Upper lobe of left lung (tissue), 6 donors: ENCODE results near the gene HAUS8. TPM values are rescaled to one million over a fixed set of nuclear protein-coding genes. Genes with fewer than 3 reads are reported as not detected.

ENCODE experiments used
- ATAC-seq, 2 donors: fragments of 200-7000 bp; cut with Tn5 transposase; one replicate each; pipeline ENCODE4 v1.9.1; 2022; ENCODE audit warnings: mild to moderate bottlenecking in 2 of 2, moderate library complexity in 2 of 2; ENCODE audit not compliant: low FRiP score in 2 of 2
- DNase-seq, 2 donors: peaks; one replicate each; pipeline ENCODE4 v3.0.0-alpha.2; 2019 to 2020
- H3K27ac ChIP-seq, 4 donors: fragments of 200-600 bp; sonication (generic); one replicate each; pipeline ENCODE4 v1.5.1; 2016 to 2019
- H3K27me3 ChIP-seq, 4 donors: fragments of 200-600 bp; sonication (generic); one replicate each; pipeline ENCODE4 v1.5.1; 2017 to 2019
- H3K36me3 ChIP-seq, 4 donors: fragments of 200-600 bp; sonication (generic); one replicate each; pipeline ENCODE4 v1.5.1; 2016 to 2019
- H3K4me1 ChIP-seq, 4 donors: fragments of 200-600 bp; sonication (generic); one replicate each; pipeline ENCODE4 v1.5.1; 2018 to 2019
- H3K4me3 ChIP-seq, 4 donors: fragments of 200-600 bp; sonication (generic); one replicate each; pipeline ENCODE4 v1.5.1; 2017 to 2019; ENCODE audit warnings: mild to moderate bottlenecking in 2 of 4, moderate library complexity in 1 of 4
- H3K9me3 ChIP-seq, 4 donors: fragments of 200-600 bp; sonication (generic); one replicate each; pipeline ENCODE4 v1.5.1; 2018 to 2019
- EP300 ChIP-seq, 4 donors: sonication (generic); formaldehyde crosslinking; IDR thresholded peaks; one replicate each; pipeline ENCODE4 v1.5.1; 2017; ENCODE audit warnings: antibody characterized with exemption in 4 of 4, control low read depth in 2 of 4
- POLR2A ChIP-seq, 4 donors: fragments of 450-650 bp; IDR thresholded peaks; one replicate each; pipeline ENCODE4 v1.5.1; 2016 to 2017; ENCODE audit warnings: antibody characterized with exemption in 4 of 4, mild to moderate bottlenecking in 2 of 4
- POLR2AphosphoS5 ChIP-seq, 2 donors: sonication (generic); formaldehyde crosslinking; IDR thresholded peaks; one replicate each; pipeline ENCODE4 v1.5.1; 2017; ENCODE audit warnings: antibody characterized with exemption in 2 of 2
- WGBS, 2 donors: methylation state at CpG; one replicate each; pipeline ENCODE4 v1.1.5; 2017 to 2018; 5-methylcytosine and 5-hydroxymethylcytosine counted together
- total RNA-seq, 6 donors: library from RNA; depleted of rRNA in 4 of 6; stranded (reverse); fragments of >200 nt in 4 of 6; gene quantifications; one replicate each; pipeline versions ENCODE4 v1.1.0 to v1.2.1, GENCODE V29; 2016 to 2021
- TF ChIP-seq, protein P1 (sequence below), 6 experiments: fragments of 450-650 bp in 4 of 6; fragments of 200-600 bp in 2 of 6; sonication (generic) in 2 of 6; IDR thresholded peaks; one replicate each; pipeline ENCODE4 v1.5.1; 2016 to 2019; ENCODE audit warnings: antibody characterized with exemption in 6 of 6
- donor health status: DM: no; HTN: no; CAD: no; lungs with moderate emphysema.
- donor health status: DM: no; HTN: yes; CAD: no; lungs with severe emphysema.

The HAUS8 gene
- total RNA-seq, 6 donors from 2014 or later, result 4.9 to 21.0 (median 8.7) TPM

DNA sequence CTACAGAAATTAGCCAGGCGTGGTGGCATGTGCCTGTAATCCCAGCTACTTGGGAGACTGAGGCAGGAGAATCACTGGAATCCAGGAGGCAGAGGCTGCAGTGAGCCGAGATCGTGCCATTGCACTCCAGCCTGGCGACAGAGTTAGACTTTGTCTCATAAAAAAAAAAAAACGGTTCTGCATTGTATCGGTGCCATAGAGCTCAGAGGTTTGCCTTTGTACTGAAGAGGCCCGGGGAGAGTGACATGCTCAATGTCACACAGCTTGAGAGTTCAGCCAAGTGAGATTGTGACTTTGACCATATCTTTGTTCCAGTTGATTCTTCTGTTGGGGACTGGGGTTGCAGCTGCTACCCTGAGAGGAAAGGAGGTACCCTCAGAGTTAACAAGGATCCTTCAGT, 4.3 kb downstream of the HAUS8 start:
- ATAC-seq (no peak), DNase-seq (no peak)
- Histone ChIP-seq H3K27ac (no peak overlapping the region), H3K27me3 (no peaks in the 10 kb centered on the region), H3K4me3 (no peak overlapping the region), H3K9me3 (no peaks in the 10 kb centered on the region), H3K4me1 (peaks cover 8 to 15% (median 12%) of the 10 kb centered on the region in 4 donors), H3K36me3 (peaks cover 0 to 15% (median 7%) of the 10 kb centered on the region in 4 donors)
- WGBS, 2 donors, result 88 to 94% methylated on average over 7 of the region's 7 CpGs
- TF ChIP-seq, protein P1, sequence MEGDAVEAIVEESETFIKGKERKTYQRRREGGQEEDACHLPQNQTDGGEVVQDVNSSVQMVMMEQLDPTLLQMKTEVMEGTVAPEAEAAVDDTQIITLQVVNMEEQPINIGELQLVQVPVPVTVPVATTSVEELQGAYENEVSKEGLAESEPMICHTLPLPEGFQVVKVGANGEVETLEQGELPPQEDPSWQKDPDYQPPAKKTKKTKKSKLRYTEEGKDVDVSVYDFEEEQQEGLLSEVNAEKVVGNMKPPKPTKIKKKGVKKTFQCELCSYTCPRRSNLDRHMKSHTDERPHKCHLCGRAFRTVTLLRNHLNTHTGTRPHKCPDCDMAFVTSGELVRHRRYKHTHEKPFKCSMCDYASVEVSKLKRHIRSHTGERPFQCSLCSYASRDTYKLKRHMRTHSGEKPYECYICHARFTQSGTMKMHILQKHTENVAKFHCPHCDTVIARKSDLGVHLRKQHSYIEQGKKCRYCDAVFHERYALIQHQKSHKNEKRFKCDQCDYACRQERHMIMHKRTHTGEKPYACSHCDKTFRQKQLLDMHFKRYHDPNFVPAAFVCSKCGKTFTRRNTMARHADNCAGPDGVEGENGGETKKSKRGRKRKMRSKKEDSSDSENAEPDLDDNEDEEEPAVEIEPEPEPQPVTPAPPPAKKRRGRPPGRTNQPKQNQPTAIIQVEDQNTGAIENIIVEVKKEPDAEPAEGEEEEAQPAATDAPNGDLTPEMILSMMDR (IDR thresholded peaks at IDR 0.05), result no peak
- no peak for TF ChIP-seq POLR2AphosphoS5 (IDR thresholded peaks at IDR 0.05)
- TF ChIP-seq EP300 (IDR thresholded peaks at IDR 0.05), result no peak
- TF ChIP-seq POLR2A (IDR thresholded peaks at IDR 0.05), result no peak

- Histone ChIP-seq H3K36me3 (peaks cover 0 to 15% (median 7%) of the 10 kb centered on the region in 4 donors), H3K4me1 (peaks cover 8 to 15% (median 12%) of the 10 kb centered on the region in 4 donors), H3K4me3 (no peak overlapping the region), H3K27ac (no peak overlapping the region), H3K9me3 (no peaks in the 10 kb centered on the region), H3K27me3 (no peaks in the 10 kb centered on the region)
- TF ChIP-seq, protein P1 (IDR thresholded peaks at IDR 0.05), result no peak
- TF ChIP-seq POLR2A (IDR thresholded peaks at IDR 0.05) (no peak), EP300 (IDR thresholded peaks at IDR 0.05) (no peak)
- ATAC-seq, result no peak
- 90 to 92% methylated on average over 12 of the region's 12 CpGs for WGBS, 2 donors
- no peak for DNase-seq
Measured at GRCh38 chr19:17070421-17070820, 4.8 kb downstream of the HAUS8 start.

- 81 to 87% methylated on average over 9 of the region's 9 CpGs for WGBS, 2 donors
Measured at GRCh38 chr19:17069193-17069592, 6.1 kb downstream of the HAUS8 start.

GRCh38 chr19:17063428-17063827, 11.8 kb downstream of the HAUS8 start:
- Histone ChIP-seq H3K4me1 (peaks cover 0 to 4% (median 0%) of the 10 kb centered on the region in 4 donors), H3K27ac (no peak overlapping the region), H3K27me3 (no peaks in the 10 kb centered on the region), H3K4me3 (no peak overlapping the region), H3K36me3 (peaks cover 3 to 25% (median 12%) of the 10 kb centered on the region in 4 donors), H3K9me3 (no peaks in the 10 kb centered on the region)
- TF ChIP-seq POLR2A (IDR thresholded peaks at IDR 0.05), result no peak
- TF ChIP-seq, protein P1 (IDR thresholded peaks at IDR 0.05), result no peak
- no peak for TF ChIP-seq EP300 (IDR thresholded peaks at IDR 0.05)
- no peak for TF ChIP-seq POLR2AphosphoS5 (IDR thresholded peaks at IDR 0.05)
- no peak for ATAC-seq
- no peak for DNase-seq
- WGBS, 2 donors, result 87 to 92% methylated on average over 2 of the region's 2 CpGs

More at GRCh38 chr19:17069193-17069592, 6.1 kb downstream of the HAUS8 start:
- H3K27me3 ChIP-seq, result no peaks in the 10 kb centered on the region
- peaks cover 4 to 10% (median 7%) of the 10 kb centered on the region in 4 donors for H3K4me1 ChIP-seq
- TF ChIP-seq POLR2AphosphoS5 (IDR thresholded peaks at IDR 0.05), result no peak
- DNase-seq (no peak), ATAC-seq (no peak)
- H3K27ac ChIP-seq, result no peak overlapping the region
- no peaks in the 10 kb centered on the region for H3K9me3 ChIP-seq
- no peak overlapping the region for H3K4me3 ChIP-seq
- peaks cover 0 to 15% (median 7%) of the 10 kb centered on the region in 4 donors for H3K36me3 ChIP-seq

GRCh38 chr19:17061691-17062090, 13.6 kb downstream of the HAUS8 start:
- DNase-seq (no peak), ATAC-seq (no peak)
- Histone ChIP-seq H3K27me3 (no peaks in the 10 kb centered on the region), H3K9me3 (peaks cover 0 to 3% (median 0%) of the 10 kb centered on the region in 4 donors), H3K4me1 (no peaks in the 10 kb centered on the region), H3K27ac (no peak overlapping the region), H3K4me3 (no peak overlapping the region), H3K36me3 (peaks cover 3 to 38% (median 18%) of the 10 kb centered on the region in 4 donors)
- WGBS, 2 donors, result 96 to 100% methylated on average over 5 to 7 of the region's 7 CpGs
- no peak for TF ChIP-seq EP300 (IDR thresholded peaks at IDR 0.05)
- TF ChIP-seq POLR2A (IDR thresholded peaks at IDR 0.05), result no peak
- TF ChIP-seq, protein P1 (IDR thresholded peaks at IDR 0.05), result no peak
